MCF 10A (cell line): Measurements from ENCODE around the gene TTLL9. TPM values are rescaled to one million over a fixed set of nuclear protein-coding genes. Genes with fewer than 3 reads are reported as not detected.

ENCODE experiments used
- BruUV-seq: library from RNA; stranded (reverse); fragments of 400-500 nt; replicated peaks from 2 replicates; lab custom pipeline; 2021; lab: Mats Ljungman, UMichigan
- CTCF ChIA-PET: fragments of 300-600 bp; sonication (Branson Sonifier 250); formaldehyde crosslinking; extraction: SDS; loops from one replicate; lab custom pipeline; 2021; ENCODE audit warnings: antibody characterized with exemption, inconsistent platforms; lab: Yijun Ruan, JAX
- POLR2A ChIA-PET: fragments of 300-600, 350-650 bp; sonication (Branson Sonifier 250); formaldehyde crosslinking; extraction: SDS; loops from one replicate; lab custom pipeline; 2020; ENCODE audit warnings: antibody characterized with exemption, inconsistent platforms; lab: Yijun Ruan, JAX
- DNase-seq: peaks from one replicate; pipeline ENCODE4 v3.0.0-alpha.2; 2018; ENCODE audit not compliant: unreplicated experiment
- H3K27ac Mint-ChIP-seq: one replicate; pipeline ENCODE4 v1.8.0; 2022; ENCODE audit warnings: mild to moderate bottlenecking, low read depth, mixed read lengths; ENCODE audit not compliant: unreplicated experiment
- H3K27me3 Mint-ChIP-seq: one replicate; pipeline ENCODE4 v1.8.0; 2022; ENCODE audit warnings: mixed read lengths; ENCODE audit not compliant: insufficient read depth, unreplicated experiment
- H3K36me3 Mint-ChIP-seq: one replicate; pipeline ENCODE4 v1.8.0; 2022; ENCODE audit warnings: mild to moderate bottlenecking, moderate library complexity, mixed read lengths; ENCODE audit not compliant: insufficient read depth, unreplicated experiment
- H3K4me1 Mint-ChIP-seq: one replicate; pipeline ENCODE4 v1.8.0; 2022; ENCODE audit warnings: mixed read lengths; ENCODE audit not compliant: insufficient read depth, unreplicated experiment
- H3K4me3 Mint-ChIP-seq: one replicate; pipeline ENCODE4 v1.8.0; 2022; ENCODE audit warnings: mild to moderate bottlenecking, moderate library complexity, mixed read lengths; ENCODE audit not compliant: unreplicated experiment
- H3K9me3 Mint-ChIP-seq: one replicate; pipeline ENCODE4 v1.8.0; 2022; ENCODE audit warnings: mixed read lengths; ENCODE audit not compliant: unreplicated experiment
- CTCF ChIP-seq: fragments of 200-600 bp; IDR thresholded peaks from one replicate; pipeline ENCODE4 v1.8.0; 2022; ENCODE audit warnings: antibody characterized with exemption, mild to moderate bottlenecking; ENCODE audit not compliant: unreplicated experiment
- intact Hi-C: fragments of 100-400 bp; cut with micrococcal nuclease; formaldehyde crosslinking; loops from 2 replicates; pipeline ENCODE4 v1.14.1; 2022
- total RNA-seq: library from RNA; stranded (reverse); gene quantifications from 2 replicates; pipeline ENCODE4 v1.2.3, GENCODE V29; 2022

TTLL9 gene
- total RNA-seq, 1 experiment from 2014 or later: 0.19 TPM

GRCh38 chr20:31966991-31967655 lies 96.7 kb downstream of the TTLL9 start:
- H3K36me3 Mint-ChIP-seq: no peaks in the 10 kb centered on the region
- H3K27me3 Mint-ChIP-seq: peaks cover 95% of the 10 kb centered on the region
- no peaks in the 10 kb centered on the region for H3K4me1 Mint-ChIP-seq
- TF ChIP-seq CTCF: no peak
- intact Hi-C loops: no loop called here
- DNase-seq: no peak
- H3K27ac Mint-ChIP-seq: no peak overlapping the region
- H3K4me3 Mint-ChIP-seq: no peak overlapping the region
- ChIA-PET CTCF (interaction anchor here (1.2 to 1.6 kb wide), 3 partner anchors 15 to 143 kb away, joined by 3 to 9 read pairs (median 8); partner anchors contain the start of gene PDRG1), POLR2A (no interaction called here)
- no TSS peak for BruUV-seq
- no peaks in the 10 kb centered on the region for H3K9me3 Mint-ChIP-seq

- ChIA-PET CTCF (interaction anchor here (0.9 to 3.2 kb wide), 6 partner anchors 8 to 143 kb away, joined by 3 to 29 read pairs (median 4); partner anchors contain the start of gene PDRG1), POLR2A (no interaction called here)
- no peaks in the 10 kb centered on the region for H3K4me1 Mint-ChIP-seq
- no TSS peak for BruUV-seq
- no peak for TF ChIP-seq CTCF
- no peak within 1 kb of the TSS for H3K27ac Mint-ChIP-seq
- H3K9me3 Mint-ChIP-seq: no peaks in the 10 kb centered on the region
- H3K27me3 Mint-ChIP-seq: peaks cover 95% of the 10 kb centered on the region
- no peak for DNase-seq
- intact Hi-C loops: no loop called here
- no peak within 1 kb of the TSS for H3K4me3 Mint-ChIP-seq
- H3K36me3 Mint-ChIP-seq: no peaks in the 10 kb centered on the region
Measured at GRCh38 chr20:31967830-31968249, 97.4 kb downstream of the TTLL9 start, which contains the start of gene XKR7. TSS of gene XKR7 (plus strand) at chr20:31968151. CDS start at chr20:31968176, 25 bp downstream.

GRCh38 chr20:31968291-31969126 lies 98.1 kb downstream of the TTLL9 start:
- CTCF ChIA-PET: interaction anchor here (0.6 to 3.2 kb wide), 8 partner anchors 9 to 144 kb away, joined by 3 to 29 read pairs (median 4); partner anchors contain the start of gene PDRG1
- H3K4me3 Mint-ChIP-seq: no peak overlapping the region
- intact Hi-C loops: no loop called here

More at GRCh38 chr20:31968291-31969126, 98.1 kb downstream of the TTLL9 start:
- Mint-ChIP-seq H3K9me3 (no peaks in the 10 kb centered on the region), H3K36me3 (no peaks in the 10 kb centered on the region), H3K27ac (no peak overlapping the region), H3K4me1 (no peaks in the 10 kb centered on the region), H3K27me3 (peaks cover 95% of the 10 kb centered on the region)
- POLR2A ChIA-PET: interaction anchor here (0.7 kb wide), 1 partner anchor 14 kb away, joined by 3 read pairs; no protein-coding TSS in a partner anchor
- TF ChIP-seq CTCF: no peak
- BruUV-seq: no TSS peak
- peak; percentile 51 for DNase-seq
